ENCODE results near the gene KLLN. TPM values are rescaled to one million over a fixed set of nuclear protein-coding genes. Genes with fewer than 3 reads are reported as not detected.

The KLLN gene
- total and polyA plus RNA-seq, 2 of the 8 experiments (the other 6 are each of a cell fraction or from before 2014, with no cell fraction given) = 0.24 to 0.73 TPM

- no peak overlapping the region for H4K5ac ChIP-seq (ENCODE audit: insufficient read length, low read depth, low read length)
- H2BK5ac ChIP-seq (ENCODE audit: low read depth, low read length) = no peak overlapping the region
- peaks cover 12 to 23% of the 10 kb centered on the region in 2 experiments for H4K20me1 ChIP-seq (replicated peaks in 1 of 2; ENCODE audit: control insufficient read depth in 1 of 2, insufficient read depth in 2 of 2, low read length in 2 of 2)
- H2BK20ac ChIP-seq (ENCODE audit: low read length) = no peak overlapping the region
- CTCF ChIA-PET (ENCODE audit: partially characterized antibody) = interaction anchor here (2.1 kb wide), 1 partner anchor 9 kb away, joined by 4 read pairs; no protein-coding TSS in a partner anchor
- no peak overlapping the region for H2BK15ac ChIP-seq (ENCODE audit: low read length)
- WGBS, 2 experiments (ENCODE audit: extremely low coverage in 1 of 2, insufficient coverage in 1 of 2, insufficient read length in 1 of 2, insufficient replicate concordance in 2 of 2, low coverage in 1 of 2, low lambda C conversion rate in 2 of 2, missing lambda C conversion rate in 1 of 2) = 93% methylated on average over 3 of the region's 3 CpGs; no CpG with 5 or more reads in 1 of the 2 experiments
- no peak for TF ChIP-seq TAF7 (optimal IDR thresholded peaks at IDR 0.05; ENCODE audit: borderline replicate concordance, low read depth, low read length)
- TF ChIP-seq NRF1 (IDR thresholded peaks at IDR 0.05; ENCODE audit: low read depth, low read length) = no peak
- no peak for TF ChIP-seq E2F6 (IDR thresholded peaks at IDR 0.05)
- no peak for TF ChIP-seq TCF12 (IDR thresholded peaks at IDR 0.05; ENCODE audit: low read depth, low read length)
- no peak for TF ChIP-seq CBX5 (IDR thresholded peaks at IDR 0.05; ENCODE audit: low read depth, low read length)
- no peak for TF ChIP-seq KDM5A (IDR thresholded peaks at IDR 0.05; ENCODE audit: low read length)
- TF ChIP-seq SP1 (IDR thresholded peaks at IDR 0.05; ENCODE audit: low read depth, low read length) = no peak
- TF ChIP-seq JUN (IDR thresholded peaks at IDR 0.05; ENCODE audit: low read depth, low read length) = no peak
- TF ChIP-seq SIX5 (IDR thresholded peaks at IDR 0.05; ENCODE audit: low read depth, low read length) = no peak
- no peak for TF ChIP-seq ATF3 (IDR thresholded peaks at IDR 0.05; ENCODE audit: insufficient read depth, low read depth, low read length)
- TF ChIP-seq POLR2A (IDR thresholded peaks at IDR 0.05; ENCODE audit: control extremely low read depth in 1 of 2, low read depth in 2 of 2, low read length in 2 of 2) = no peak
- no peak overlapping the region for H3K23ac ChIP-seq (ENCODE audit: insufficient read length)
- no peak overlapping the region for H3K56ac ChIP-seq (replicated peaks; ENCODE audit: insufficient read length, low read depth, low read length)
- H2AFZ ChIP-seq (ENCODE audit: low read length) = no peak overlapping the region
- no peak overlapping the region for H2BK12ac ChIP-seq (ENCODE audit: low read depth, low read length)
- H3K4me3 ChIP-seq (ENCODE audit: extremely low read depth in 1 of 4, insufficient read depth in 2 of 4, low read depth in 3 of 4, low read length in 4 of 4) = no peak overlapping the region
- H4K91ac ChIP-seq (replicated peaks; ENCODE audit: insufficient read length, low read length) = no peak overlapping the region
- no peaks in the 10 kb centered on the region for H3K9me3 ChIP-seq (ENCODE audit: insufficient read depth in 2 of 2, low read depth in 1 of 2, low read length in 1 of 2)
- H3K9ac ChIP-seq (replicated peaks in 1 of 4; ENCODE audit: extremely low read depth in 1 of 4, low read depth in 3 of 4, low read length in 3 of 4) = no peak overlapping the region
- H3K23me2 ChIP-seq (ENCODE audit: low read depth, low read length) = peaks cover 6% of the 10 kb centered on the region
- H3K79me2 ChIP-seq (ENCODE audit: control insufficient read depth in 1 of 2, insufficient read depth in 2 of 2, low read length in 2 of 2) = peaks cover 15 to 100% of the 10 kb centered on the region in 2 experiments
- DNase-seq (ENCODE audit: low read depth in 1 of 2, low spot score in 2 of 2) (no peak), FAIRE-seq (no peak)
- no peak overlapping the region for H3K4me2 ChIP-seq (ENCODE audit: insufficient read depth in 1 of 2, low read depth in 2 of 2, low read length in 2 of 2)
- H3K36me3 ChIP-seq (ENCODE audit: control insufficient read depth in 2 of 4, insufficient read depth in 4 of 4, low read length in 3 of 4) = no peaks in the 10 kb centered on the region; a peak in 1 of 8 replicates
- H3K79me1 ChIP-seq (ENCODE audit: low read depth, low read length) = no peaks in the 10 kb centered on the region
- no peak overlapping the region for H4K8ac ChIP-seq (ENCODE audit: extremely low read depth, insufficient read depth, low read length)
- no peak overlapping the region for H3K27ac ChIP-seq (ENCODE audit: low read depth, low read length)
- H3K14ac ChIP-seq (ENCODE audit: insufficient read length) = no peak overlapping the region
- no peak overlapping the region for H3K4ac ChIP-seq (replicated peaks; ENCODE audit: insufficient read length, low read depth, low read length)
- peaks cover 0 to 3% (median 1%) of the 10 kb centered on the region in 4 experiments; a peak in 1 of 7 replicates for H3K4me1 ChIP-seq (replicated peaks in 1 of 4; ENCODE audit: control insufficient read depth in 3 of 4, insufficient read depth in 4 of 4, low read length in 3 of 4)
- no peak overlapping the region for H3K18ac ChIP-seq (ENCODE audit: extremely low read depth, low read length)
- no peaks in the 10 kb centered on the region for H3K27me3 ChIP-seq (replicated peaks in 1 of 4; ENCODE audit: control insufficient read depth in 3 of 4, extremely low read depth in 1 of 4, insufficient read depth in 3 of 4, low read length in 3 of 4)
- no peak overlapping the region for H2BK120ac ChIP-seq (replicated peaks; ENCODE audit: low read depth, low read length)
- H2AK5ac ChIP-seq (ENCODE audit: low read depth, low read length) = no peak overlapping the region
- POLR2A ChIA-PET (ENCODE audit: partially characterized antibody) = no interaction called here
Observed at GRCh38 chr10:87869773-87870551, 6.6 kb upstream of the KLLN start.
